ENCODE measurements around the gene R3HDML.

R3HDML gene

GRCh38 chr20:44331201-44331600 lies 5.6 kb upstream of the R3HDML start:
- H3K4ac ChIP-seq (ENCODE audit: low read depth, low read length): no peak overlapping the region
- no peaks in the 10 kb centered on the region for H3K9me3 ChIP-seq (ENCODE audit: insufficient read depth, low read depth, low read length)
- no peak overlapping the region for H4K12ac ChIP-seq (ENCODE audit: low read depth, low read length)
- no peak overlapping the region for H3K14ac ChIP-seq (ENCODE audit: low read length)
- DNase-seq: no peak
- H3K18ac ChIP-seq (ENCODE audit: low read length): no peak overlapping the region
- H2BK120ac ChIP-seq (ENCODE audit: insufficient read depth, low read length, poor library complexity): no peak overlapping the region
- H2BK5ac ChIP-seq (ENCODE audit: low read depth, low read length, poor library complexity): no peak overlapping the region
- H3K23ac ChIP-seq (ENCODE audit: low read length): no peak overlapping the region
- WGBS (ENCODE audit: extremely low coverage, insufficient coverage, insufficient read length): no CpG with 5 or more reads among the region's 2 CpGs
- H3K79me1 ChIP-seq (ENCODE audit: low read length): peaks cover 5% of the 10 kb centered on the region
- H3K79me2 ChIP-seq (ENCODE audit: control insufficient read depth, insufficient read depth, low read length, poor library complexity): no peaks in the 10 kb centered on the region
- H3K4me2 ChIP-seq (ENCODE audit: low read length): no peak overlapping the region
- no peak overlapping the region for H4K8ac ChIP-seq (ENCODE audit: low read depth, low read length)
- no peak overlapping the region for H4K91ac ChIP-seq (ENCODE audit: low read depth, low read length)
- H2AFZ ChIP-seq (ENCODE audit: insufficient read depth, low read length, poor library complexity): no peak overlapping the region
- no peak overlapping the region for H2BK12ac ChIP-seq (ENCODE audit: low read length)
- peaks cover 6 to 21% of the 10 kb centered on the region in 2 experiments for H3K4me1 ChIP-seq (ENCODE audit: control insufficient read depth in 1 of 2, insufficient read depth in 2 of 2, low read length in 2 of 2)
- no peak overlapping the region for H3K9ac ChIP-seq (ENCODE audit: low read length)
- no peaks in the 10 kb centered on the region for H3K27me3 ChIP-seq (ENCODE audit: insufficient read depth, low read length)
- no peaks in the 10 kb centered on the region for H3K36me3 ChIP-seq (ENCODE audit: control insufficient read depth in 1 of 2, insufficient read depth in 2 of 2, low read length in 2 of 2)
- H3K4me3 ChIP-seq (ENCODE audit: low read depth, low read length): no peak overlapping the region
- no peak overlapping the region for H2AK5ac ChIP-seq (ENCODE audit: low read length)
- H3K27ac ChIP-seq (ENCODE audit: low read depth, low read length): no peak overlapping the region

GRCh38 chr20:44334306-44334705 lies 2.5 kb upstream of the R3HDML start:
- H3K9me3 ChIP-seq (ENCODE audit: insufficient read depth, low read depth, low read length): no peaks in the 10 kb centered on the region
- no CpG with 5 or more reads among the region's 8 CpGs for WGBS (ENCODE audit: extremely low coverage, insufficient coverage, insufficient read length)
- no peak overlapping the region for H4K91ac ChIP-seq (ENCODE audit: low read depth, low read length)

GRCh38 chr20:44334709-44335108 lies 2.1 kb upstream of the R3HDML start:
- Histone ChIP-seq H3K4ac (ENCODE audit: low read depth, low read length) (no peak overlapping the region), H4K91ac (ENCODE audit: low read depth, low read length) (no peak overlapping the region), H3K9me3 (ENCODE audit: insufficient read depth, low read depth, low read length) (no peaks in the 10 kb centered on the region), H2BK5ac (ENCODE audit: low read depth, low read length, poor library complexity) (no peak overlapping the region), H3K79me2 (ENCODE audit: control insufficient read depth, insufficient read depth, low read length, poor library complexity) (no peaks in the 10 kb centered on the region), H2AK5ac (ENCODE audit: low read length) (no peak overlapping the region), H3K27ac (ENCODE audit: low read depth, low read length) (no peak overlapping the region), H4K12ac (ENCODE audit: low read depth, low read length) (no peak overlapping the region), H3K4me2 (ENCODE audit: low read length) (no peak overlapping the region), H3K79me1 (ENCODE audit: low read length) (peaks cover 2% of the 10 kb centered on the region), H2BK120ac (ENCODE audit: insufficient read depth, low read length, poor library complexity) (no peak overlapping the region), H2AFZ (ENCODE audit: insufficient read depth, low read length, poor library complexity) (no peak overlapping the region), H3K4me1 (ENCODE audit: control insufficient read depth in 1 of 2, insufficient read depth in 2 of 2, low read length in 2 of 2) (peaks cover 2 to 24% of the 10 kb centered on the region in 2 experiments), H3K18ac (ENCODE audit: low read length) (no peak overlapping the region), H3K14ac (ENCODE audit: low read length) (no peak overlapping the region), H3K4me3 (ENCODE audit: low read depth, low read length) (no peak overlapping the region), H3K27me3 (ENCODE audit: insufficient read depth, low read length) (no peaks in the 10 kb centered on the region), H3K23ac (ENCODE audit: low read length) (no peak overlapping the region), H3K36me3 (ENCODE audit: control insufficient read depth in 1 of 2, insufficient read depth in 2 of 2, low read length in 2 of 2) (no peaks in the 10 kb centered on the region), H3K9ac (ENCODE audit: low read length) (no peak overlapping the region), H2BK12ac (ENCODE audit: low read length) (no peak overlapping the region), H4K8ac (ENCODE audit: low read depth, low read length) (no peak overlapping the region)
- no peak for DNase-seq
- no CpG with 5 or more reads among the region's 4 CpGs for WGBS (ENCODE audit: extremely low coverage, insufficient coverage, insufficient read length)

More at GRCh38 chr20:44334306-44334705, 2.5 kb upstream of the R3HDML start:
- Histone ChIP-seq H3K23ac (ENCODE audit: low read length) (no peak overlapping the region), H2BK5ac (ENCODE audit: low read depth, low read length, poor library complexity) (no peak overlapping the region), H2BK120ac (ENCODE audit: insufficient read depth, low read length, poor library complexity) (no peak overlapping the region), H3K14ac (ENCODE audit: low read length) (no peak overlapping the region), H3K27ac (ENCODE audit: low read depth, low read length) (no peak overlapping the region), H3K79me2 (ENCODE audit: control insufficient read depth, insufficient read depth, low read length, poor library complexity) (no peaks in the 10 kb centered on the region), H3K27me3 (ENCODE audit: insufficient read depth, low read length) (no peaks in the 10 kb centered on the region), H3K4me2 (ENCODE audit: low read length) (no peak overlapping the region), H3K9ac (ENCODE audit: low read length) (no peak overlapping the region), H3K4me3 (ENCODE audit: low read depth, low read length) (no peak overlapping the region), H4K8ac (ENCODE audit: low read depth, low read length) (no peak overlapping the region), H3K4ac (ENCODE audit: low read depth, low read length) (no peak overlapping the region), H3K79me1 (ENCODE audit: low read length) (peaks cover 2% of the 10 kb centered on the region), H3K18ac (ENCODE audit: low read length) (no peak overlapping the region), H2AFZ (ENCODE audit: insufficient read depth, low read length, poor library complexity) (no peak overlapping the region), H3K36me3 (ENCODE audit: control insufficient read depth in 1 of 2, insufficient read depth in 2 of 2, low read length in 2 of 2) (no peaks in the 10 kb centered on the region), H3K4me1 (ENCODE audit: control insufficient read depth in 1 of 2, insufficient read depth in 2 of 2, low read length in 2 of 2) (peaks cover 2 to 24% of the 10 kb centered on the region in 2 experiments), H4K12ac (ENCODE audit: low read depth, low read length) (no peak overlapping the region), H2AK5ac (ENCODE audit: low read length) (no peak overlapping the region), H2BK12ac (ENCODE audit: low read length) (no peak overlapping the region)
- no peak for DNase-seq

- no peak overlapping the region for H4K12ac ChIP-seq (ENCODE audit: low read depth, low read length)
- H3K9ac ChIP-seq (ENCODE audit: low read length): no peak overlapping the region
- H2AFZ ChIP-seq (ENCODE audit: insufficient read depth, low read length, poor library complexity): no peak overlapping the region
- peaks cover 2% of the 10 kb centered on the region for H3K79me1 ChIP-seq (ENCODE audit: low read length)
- H3K79me2 ChIP-seq (ENCODE audit: control insufficient read depth, insufficient read depth, low read length, poor library complexity): no peaks in the 10 kb centered on the region
- no peak overlapping the region for H3K4ac ChIP-seq (ENCODE audit: low read depth, low read length)
- DNase-seq: no peak
- no peak overlapping the region for H3K14ac ChIP-seq (ENCODE audit: low read length)
- H3K18ac ChIP-seq (ENCODE audit: low read length): no peak overlapping the region
- H2BK12ac ChIP-seq (ENCODE audit: low read length): peak overlapping the region; percentile 42
- no peak overlapping the region for H3K4me3 ChIP-seq (ENCODE audit: low read depth, low read length)
- no peaks in the 10 kb centered on the region for H3K36me3 ChIP-seq (ENCODE audit: control insufficient read depth in 1 of 2, insufficient read depth in 2 of 2, low read length in 2 of 2)
- no peaks in the 10 kb centered on the region for H3K27me3 ChIP-seq (ENCODE audit: insufficient read depth, low read length)
- no peak overlapping the region for H3K23ac ChIP-seq (ENCODE audit: low read length)
- no peak overlapping the region for H3K27ac ChIP-seq (ENCODE audit: low read depth, low read length)
- no peak overlapping the region for H2BK120ac ChIP-seq (ENCODE audit: insufficient read depth, low read length, poor library complexity)
- H2AK5ac ChIP-seq (ENCODE audit: low read length): no peak overlapping the region
- H4K91ac ChIP-seq (ENCODE audit: low read depth, low read length): no peak overlapping the region
- H3K4me1 ChIP-seq (ENCODE audit: control insufficient read depth in 1 of 2, insufficient read depth in 2 of 2, low read length in 2 of 2): peaks cover 2 to 24% of the 10 kb centered on the region in 2 experiments
- WGBS (ENCODE audit: extremely low coverage, insufficient coverage, insufficient read length): no CpG with 5 or more reads among the region's 2 CpGs
- H2BK5ac ChIP-seq (ENCODE audit: low read depth, low read length, poor library complexity): peak overlapping the region; percentile 27
- no peak overlapping the region for H3K4me2 ChIP-seq (ENCODE audit: low read length)
- H4K8ac ChIP-seq (ENCODE audit: low read depth, low read length): no peak overlapping the region
- no peaks in the 10 kb centered on the region for H3K9me3 ChIP-seq (ENCODE audit: insufficient read depth, low read depth, low read length)
Measured at GRCh38 chr20:44335675-44336074, 1.2 kb upstream of the R3HDML start.
